Subcutaneous adipose tissue (tissue), 4 donors: ENCODE results near the gene KCNIP2. TPM values are rescaled to one million over a fixed set of nuclear protein-coding genes. Genes with fewer than 3 reads are reported as not detected.

Experiments
- CTCF ChIP-seq: fragments of 450-650 bp; IDR thresholded peaks from one replicate; pipeline ENCODE4 v1.5.1; 2016; ENCODE audit warnings: low read depth, mild to moderate bottlenecking, control low read depth, antibody characterized with exemption, moderate library complexity
- total RNA-seq, 4 donors: library from RNA; depleted of rRNA; stranded (reverse); fragments of >200 nt; gene quantifications; one replicate each; pipeline ENCODE4 v1.1.0, GENCODE V29; 2016

Gene KCNIP2
- total RNA-seq, 4 donors from 2014 or later = 40.6 to 472 (median 78.2) TPM

GRCh38 chr10:101859530-101859929 is 15.9 kb upstream of the KCNIP2 start:
- TF ChIP-seq CTCF = no peak

GRCh38 chr10:101858723-101859500 is 15.3 kb upstream of the KCNIP2 start:
- TF ChIP-seq CTCF = no peak

DNA sequence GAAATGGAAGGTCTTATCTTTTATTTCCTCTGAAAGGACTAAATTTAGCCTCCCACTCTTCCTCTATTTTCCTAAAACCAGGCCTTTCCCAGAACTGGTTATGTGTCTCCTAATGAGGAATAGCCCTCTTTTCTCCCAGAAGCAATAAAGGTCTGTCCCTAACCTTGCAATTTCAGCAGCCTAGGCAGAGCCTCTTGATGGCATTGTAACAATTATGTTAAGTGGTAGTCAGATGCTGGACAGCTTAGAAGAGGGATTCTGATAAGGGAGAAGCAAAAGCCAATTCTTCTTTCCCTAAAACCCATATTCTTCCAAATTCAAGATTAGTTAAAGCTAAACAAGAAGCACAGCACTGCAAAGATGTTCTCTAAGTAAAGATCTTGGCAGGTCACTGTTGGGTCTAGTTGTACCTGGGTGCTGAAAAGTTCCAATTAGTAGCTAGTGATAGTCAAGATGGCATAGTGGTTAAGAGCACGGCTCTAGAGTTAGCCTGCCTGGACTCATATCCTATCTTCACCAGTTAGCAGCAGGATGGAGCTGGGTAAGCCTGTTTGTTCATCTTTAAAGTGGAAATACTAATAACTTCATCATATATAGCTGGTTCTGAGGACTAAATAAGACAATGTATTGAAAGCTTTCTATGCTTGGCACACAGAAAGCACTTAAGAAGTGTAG is 14.3 kb upstream of the KCNIP2 start:
- TF ChIP-seq CTCF = no peak

DNA sequence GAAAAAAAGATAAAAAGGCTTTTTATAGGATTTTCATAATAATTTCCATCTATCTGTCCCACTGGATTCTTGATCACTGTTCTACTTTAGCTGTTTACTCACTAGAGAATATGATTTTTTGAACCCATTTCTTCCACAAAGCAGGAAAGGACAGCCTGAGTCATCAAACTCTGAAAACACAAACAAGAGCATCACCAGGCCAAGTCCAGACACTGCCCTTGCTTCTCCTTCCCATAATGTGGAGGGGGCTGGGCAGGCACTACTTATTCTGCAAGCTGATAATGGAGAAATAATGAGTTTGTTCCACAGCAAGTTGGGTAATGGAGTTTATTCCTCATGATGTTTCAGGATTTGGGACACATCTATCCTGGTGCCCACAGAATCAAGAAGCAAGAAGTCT is 13.0 kb upstream of the KCNIP2 start:
- TF ChIP-seq CTCF = no peak

DNA sequence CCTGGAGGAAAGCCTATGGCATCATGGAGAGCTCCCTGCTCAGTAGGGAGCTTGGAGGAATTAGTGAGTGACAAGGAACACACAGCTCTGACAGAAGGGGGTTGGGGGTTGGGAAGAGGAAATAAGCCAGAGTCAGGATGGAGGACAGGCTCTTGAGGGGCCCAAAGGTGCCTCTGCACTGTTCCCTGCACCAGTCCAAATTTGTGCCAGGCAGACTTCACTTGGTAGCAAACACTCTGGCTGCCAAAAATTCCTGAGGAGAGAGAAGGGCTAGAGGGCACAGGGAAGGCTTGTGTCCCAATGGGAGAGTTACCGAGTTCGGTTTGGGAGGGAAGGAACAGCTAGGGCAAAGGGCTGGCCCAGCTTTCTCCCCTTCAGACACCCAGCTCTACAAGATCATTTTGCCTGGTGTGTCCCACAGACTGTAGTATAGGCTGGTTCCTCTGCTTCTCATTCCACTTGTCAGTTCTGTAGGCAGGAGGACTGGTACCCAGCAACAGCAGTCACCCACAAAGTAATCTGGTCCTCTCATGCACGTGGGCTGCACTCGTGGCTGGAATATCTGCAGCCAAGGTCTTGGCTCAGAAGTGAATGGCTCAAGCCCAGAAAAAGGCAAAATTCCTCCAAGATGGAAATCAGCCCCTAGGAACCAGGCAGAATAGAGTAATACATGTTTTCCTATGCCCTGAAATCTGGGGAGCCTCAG is 8.0 kb upstream of the KCNIP2 start:
- no peak for TF ChIP-seq CTCF

DNA sequence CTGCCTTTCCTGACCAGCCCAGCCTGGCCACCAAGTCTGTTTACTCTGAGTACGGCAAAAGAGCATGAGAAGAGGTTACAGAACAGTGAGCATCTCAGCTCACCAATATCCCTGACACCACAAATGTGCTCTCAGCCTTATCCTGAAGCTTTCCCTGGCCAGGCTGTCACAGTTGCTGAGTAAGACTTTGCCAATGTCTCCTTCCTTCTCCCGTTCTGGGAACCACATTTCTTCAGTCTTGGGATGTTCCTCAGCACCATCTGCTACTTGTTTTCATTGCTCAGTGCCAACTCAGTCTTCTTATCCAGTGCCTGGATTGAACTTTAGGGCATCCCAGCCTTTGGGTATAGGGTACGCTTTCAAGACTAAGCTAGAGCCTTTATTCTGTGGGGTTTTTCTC is 7.1 kb upstream of the KCNIP2 start:
- no peak for TF ChIP-seq CTCF

GRCh38 chr10:101848894-101849351 is 5.3 kb upstream of the KCNIP2 start:
- no peak for TF ChIP-seq CTCF
